DOHH2 (cell line): ENCODE data around the gene ZBTB7B.
A peak's percentile ranks its signal among the peaks of the same experiment; 100 is the strongest.

ENCODE experiments used
- H3F3A ChIP-seq: fragments of 200-600 bp; sonication (generic), shearing (Covaris generic); 2 replicates; pipeline ENCODE4 v1.6.0; 2016; ENCODE audit warnings: antibody characterized with exemption, mild to moderate bottlenecking; ENCODE audit not compliant: control insufficient read depth, insufficient read depth
- H3K27ac ChIP-seq: fragments of 200-600 bp; sonication (generic); 2 replicates; pipeline ENCODE4 v1.5.1; 2014; ENCODE audit warnings: low read depth, mild to moderate bottlenecking, low read length, moderate library complexity
- H3K27me3 ChIP-seq: fragments of 200-600 bp; sonication (generic); 2 replicates; pipeline ENCODE4 v1.6.1; 2014; ENCODE audit warnings: mild to moderate bottlenecking, low read length, mixed read lengths; ENCODE audit not compliant: control insufficient read depth
- H3K36me3 ChIP-seq: fragments of 200-600 bp; sonication (generic); 2 replicates; pipeline ENCODE4 v1.6.1; 2014; ENCODE audit warnings: mild to moderate bottlenecking, low read length, moderate library complexity, mixed read lengths; ENCODE audit not compliant: control insufficient read depth
- H3K4me1 ChIP-seq: fragments of 200-600 bp; sonication (generic); 2 replicates; pipeline ENCODE4 v1.6.1; 2014; ENCODE audit warnings: mild to moderate bottlenecking, low read length, mixed read lengths; ENCODE audit not compliant: control insufficient read depth
- H3K4me2 ChIP-seq: fragments of 200-600 bp; sonication (generic); 2 replicates; pipeline ENCODE4 v1.6.0; 2014; ENCODE audit warnings: mild to moderate bottlenecking, low read length, moderate library complexity
- H3K4me3 ChIP-seq: fragments of 200-600 bp; sonication (generic); 2 replicates; pipeline ENCODE4 v1.5.1; 2014; ENCODE audit warnings: mild to moderate bottlenecking, low read length, mixed read lengths
- H3K79me2 ChIP-seq: fragments of 200-600 bp; sonication (generic); 2 replicates; pipeline ENCODE4 v1.6.1; 2014; ENCODE audit warnings: mild to moderate bottlenecking, low read length, mixed read lengths; ENCODE audit not compliant: control insufficient read depth
- H3K9me2 ChIP-seq: fragments of 200-600 bp; sonication (generic); replicated peaks from 2 replicates; pipeline ENCODE4 v1.6.1; 2014; ENCODE audit warnings: mild to moderate bottlenecking, low read length, mixed read lengths; ENCODE audit not compliant: control insufficient read depth
- H3K9me3 ChIP-seq: fragments of 200-600 bp; sonication (generic); 2 replicates; pipeline ENCODE4 v1.6.1; 2014; ENCODE audit warnings: antibody characterized with exemption, low read length, mixed read lengths; ENCODE audit not compliant: control insufficient read depth, insufficient read depth
- H4K20me1 ChIP-seq: fragments of 200-600 bp; sonication (generic); 2 replicates; pipeline ENCODE4 v1.6.0; 2014; ENCODE audit warnings: low read depth, mild to moderate bottlenecking, antibody characterized with exemption, low read length, moderate library complexity; ENCODE audit not compliant: control insufficient read depth, insufficient read depth
- EZH2phosphoT487 ChIP-seq: fragments of 200-600 bp; sonication (generic); IDR thresholded peaks from 2 replicates; pipeline ENCODE4 v1.6.1; 2017; ENCODE audit warnings: borderline replicate concordance, mild to moderate bottlenecking, antibody characterized with exemption, low read length, moderate library complexity, mixed read lengths
- TF ChIP-seq, protein P1 (sequence below): fragments of 200-600 bp; sonication (generic); IDR thresholded peaks from one replicate; pipeline ENCODE4 v1.5.1; 2014; ENCODE audit warnings: antibody characterized with exemption, mild to moderate bottlenecking, low read depth, low read length; ENCODE audit not compliant: poor library complexity, severe bottlenecking

The ZBTB7B gene

DNA sequence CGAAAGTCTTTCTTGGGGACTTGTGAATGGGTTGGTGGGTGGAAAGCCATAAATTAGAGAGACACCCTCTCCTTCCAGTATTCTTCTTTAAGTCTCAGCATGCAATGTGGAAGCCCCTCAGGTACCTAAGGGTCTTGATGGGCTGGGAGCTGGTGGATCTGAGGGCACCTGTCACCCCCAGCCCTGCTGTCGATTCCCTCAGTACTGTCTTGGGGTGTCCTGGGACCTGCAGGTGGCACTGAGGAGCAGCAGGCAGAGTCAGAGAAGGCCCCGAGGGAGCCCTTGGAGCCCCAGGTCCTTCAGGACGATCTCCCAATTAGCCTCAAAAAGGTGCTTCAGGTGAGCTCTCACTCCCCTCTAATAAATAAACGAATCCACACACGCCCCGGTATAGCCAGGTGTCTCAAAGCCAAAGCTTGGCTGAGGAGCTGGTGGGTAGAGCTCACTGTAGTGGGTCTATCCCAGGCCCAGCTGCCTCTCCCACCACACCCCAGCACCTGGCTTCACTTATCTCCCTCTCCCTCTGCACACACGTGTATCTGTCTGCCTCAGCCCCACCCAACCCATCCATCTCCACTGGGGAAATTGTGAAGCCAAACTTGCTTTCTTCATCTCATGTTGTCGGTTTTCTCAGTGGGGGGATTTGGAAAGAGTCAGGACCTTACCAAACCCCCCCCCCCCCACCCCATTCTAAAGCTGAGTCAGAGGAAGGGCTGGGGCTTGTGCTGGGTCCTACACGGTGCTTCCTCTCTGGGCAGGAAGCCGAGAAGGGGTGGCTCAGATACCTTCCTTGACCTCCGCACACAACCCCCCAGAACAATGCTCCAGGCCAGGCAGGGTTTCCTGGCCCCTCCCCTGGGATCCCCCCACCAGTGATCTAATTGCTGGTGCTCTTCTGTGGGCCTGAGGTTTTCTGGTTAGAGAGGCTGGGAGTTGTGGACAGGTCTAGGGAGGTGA lies 50.1 kb downstream of the ZBTB7B start:
- Histone ChIP-seq H3F3A (0 out of 2 replicates have a peak, but pooled peaks cover 3% of the 10 kb centered on the region), H3K4me1 (peaks cover 34% of the 10 kb centered on the region), H3K27ac (no peak overlapping the region), H3K9me3 (no peaks in the 10 kb centered on the region), H3K4me3 (peak overlapping the region; percentile 81), H3K9me2 (no peaks in the 10 kb centered on the region), H3K36me3 (peaks cover 21% of the 10 kb centered on the region; the same call in 1 of the 2 replicates), H3K79me2 (peaks cover 8% of the 10 kb centered on the region), H3K27me3 (no peaks in the 10 kb centered on the region), H4K20me1 (no peaks in the 10 kb centered on the region), H3K4me2 (peak overlapping the region; percentile 93)
- TF ChIP-seq, protein P1, sequence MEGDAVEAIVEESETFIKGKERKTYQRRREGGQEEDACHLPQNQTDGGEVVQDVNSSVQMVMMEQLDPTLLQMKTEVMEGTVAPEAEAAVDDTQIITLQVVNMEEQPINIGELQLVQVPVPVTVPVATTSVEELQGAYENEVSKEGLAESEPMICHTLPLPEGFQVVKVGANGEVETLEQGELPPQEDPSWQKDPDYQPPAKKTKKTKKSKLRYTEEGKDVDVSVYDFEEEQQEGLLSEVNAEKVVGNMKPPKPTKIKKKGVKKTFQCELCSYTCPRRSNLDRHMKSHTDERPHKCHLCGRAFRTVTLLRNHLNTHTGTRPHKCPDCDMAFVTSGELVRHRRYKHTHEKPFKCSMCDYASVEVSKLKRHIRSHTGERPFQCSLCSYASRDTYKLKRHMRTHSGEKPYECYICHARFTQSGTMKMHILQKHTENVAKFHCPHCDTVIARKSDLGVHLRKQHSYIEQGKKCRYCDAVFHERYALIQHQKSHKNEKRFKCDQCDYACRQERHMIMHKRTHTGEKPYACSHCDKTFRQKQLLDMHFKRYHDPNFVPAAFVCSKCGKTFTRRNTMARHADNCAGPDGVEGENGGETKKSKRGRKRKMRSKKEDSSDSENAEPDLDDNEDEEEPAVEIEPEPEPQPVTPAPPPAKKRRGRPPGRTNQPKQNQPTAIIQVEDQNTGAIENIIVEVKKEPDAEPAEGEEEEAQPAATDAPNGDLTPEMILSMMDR: peak; percentile 49
- TF ChIP-seq EZH2phosphoT487: no peak

DNA sequence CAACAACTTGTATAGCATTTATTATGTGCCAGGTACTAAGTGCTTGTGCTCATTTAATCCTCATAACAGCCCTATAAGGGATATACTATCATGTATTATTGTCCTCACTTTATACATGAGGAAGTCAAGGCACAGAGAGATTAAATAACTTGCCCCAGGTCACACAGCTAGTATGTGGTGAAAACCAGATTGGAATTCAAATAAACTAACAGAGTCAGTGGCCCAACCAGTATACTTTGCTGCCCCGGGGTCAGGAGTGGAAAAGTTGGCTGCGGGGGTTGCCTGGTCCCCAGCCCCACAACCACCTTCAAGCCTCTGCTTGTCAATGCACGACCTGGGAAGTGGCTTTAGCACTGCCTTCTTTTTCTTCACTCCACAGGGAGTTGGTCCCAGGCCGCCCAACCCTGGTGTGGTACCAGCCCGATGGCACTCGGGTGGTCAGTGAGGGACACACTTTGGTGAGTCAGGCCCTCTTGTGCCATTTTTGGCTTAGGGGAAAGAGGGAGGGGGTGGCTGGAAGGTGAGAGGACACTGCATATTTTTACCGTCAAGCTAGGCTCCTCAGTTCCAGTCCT lies 51.0 kb downstream of the ZBTB7B start:
- peak overlapping the region; percentile 93; the same call in 1 of the 2 replicates for H3K4me2 ChIP-seq
- H3K9me3 ChIP-seq: no peaks in the 10 kb centered on the region
- peaks cover 30% of the 10 kb centered on the region; the same call in 1 of the 2 replicates for H3K36me3 ChIP-seq
- no peak overlapping the region for H3K4me3 ChIP-seq
- H3K9me2 ChIP-seq: no peaks in the 10 kb centered on the region
- no peaks in the 10 kb centered on the region for H3K27me3 ChIP-seq
- peaks cover 34% of the 10 kb centered on the region for H3K4me1 ChIP-seq
- H3K79me2 ChIP-seq: peaks cover 8% of the 10 kb centered on the region
- no peaks in the 10 kb centered on the region for H4K20me1 ChIP-seq
- no peak for TF ChIP-seq EZH2phosphoT487
- TF ChIP-seq, protein P1: no peak
- 0 out of 2 replicates have a peak, but pooled peaks cover 3% of the 10 kb centered on the region for H3F3A ChIP-seq
- no peak overlapping the region for H3K27ac ChIP-seq

DNA sequence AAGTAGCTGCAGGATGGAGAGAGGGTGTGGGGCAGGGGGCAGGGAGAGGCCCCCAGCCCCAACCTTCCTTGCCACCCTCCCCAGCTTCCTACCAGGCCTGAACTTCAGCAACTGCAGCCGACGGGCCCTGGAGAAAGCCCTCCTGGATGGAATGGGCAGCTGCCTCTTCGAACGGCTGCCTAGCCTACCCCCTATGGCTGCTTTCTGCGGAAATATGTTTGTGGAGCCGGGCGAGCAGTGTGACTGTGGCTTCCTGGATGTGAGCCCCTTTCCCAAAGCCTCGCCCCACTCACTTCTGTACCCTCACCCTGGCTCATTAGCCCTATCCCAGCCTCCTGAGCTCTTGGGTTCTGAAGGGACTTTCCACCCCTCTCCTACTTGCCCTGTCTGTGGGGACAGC lies 54.5 kb downstream of the ZBTB7B start:
- no peak for TF ChIP-seq EZH2phosphoT487
- TF ChIP-seq, protein P1: no peak
- Histone ChIP-seq H3K27me3 (no peaks in the 10 kb centered on the region), H3K27ac (no peak overlapping the region)

More for the DNA sequence above, 54.5 kb downstream of the ZBTB7B start:
- H3K4me2 ChIP-seq: no peak overlapping the region
- no peaks in the 10 kb centered on the region for H3K9me2 ChIP-seq
- peaks cover 23% of the 10 kb centered on the region for H3K4me1 ChIP-seq
- H3F3A ChIP-seq: no peaks in the 10 kb centered on the region
- peaks cover 7% of the 10 kb centered on the region; the same call in 1 of the 2 replicates for H4K20me1 ChIP-seq
- peaks cover 1% of the 10 kb centered on the region for H3K79me2 ChIP-seq
- H3K36me3 ChIP-seq: peaks cover 30% of the 10 kb centered on the region; the same call in 1 of the 2 replicates
- H3K4me3 ChIP-seq: no peak overlapping the region
- H3K9me3 ChIP-seq: no peaks in the 10 kb centered on the region
